Measurements from ENCODE around the gene ENAH. TPM values are rescaled to one million over a fixed set of nuclear protein-coding genes. Genes with fewer than 3 reads are reported as not detected.
"Not testable (repeated sequence)": the region's sequence is repeated elsewhere in the genome, so short reads cannot be mapped to it uniquely, and the experiment has no call there.

ENAH gene
- total RNA-seq, 1 donor from 2014 or later: 80.8 TPM

DNA sequence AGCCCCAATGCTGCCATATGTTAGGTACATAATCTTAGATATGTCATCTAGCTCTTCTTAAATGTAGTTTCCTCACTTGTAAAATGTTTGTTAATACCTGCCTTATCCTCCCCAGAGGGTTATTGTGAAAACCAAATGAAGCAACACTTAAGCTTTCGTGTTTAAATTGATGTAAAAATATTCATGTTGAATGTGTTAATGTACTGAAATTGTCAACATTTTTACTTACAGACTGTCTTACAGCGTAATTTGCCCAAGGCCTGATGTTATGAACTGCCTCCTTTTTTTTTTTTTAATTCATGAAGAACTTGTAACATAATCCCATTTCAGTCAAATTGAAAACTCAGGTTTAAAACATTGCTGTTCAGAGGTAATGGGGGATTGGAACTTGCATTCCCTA, 25.6 kb upstream of the ENAH start:
- intact Hi-C loops (cut with DNase I): no loop called here
- DNase-seq (ENCODE audit: low spot score) (no peak), ATAC-seq (no peak)

DNA sequence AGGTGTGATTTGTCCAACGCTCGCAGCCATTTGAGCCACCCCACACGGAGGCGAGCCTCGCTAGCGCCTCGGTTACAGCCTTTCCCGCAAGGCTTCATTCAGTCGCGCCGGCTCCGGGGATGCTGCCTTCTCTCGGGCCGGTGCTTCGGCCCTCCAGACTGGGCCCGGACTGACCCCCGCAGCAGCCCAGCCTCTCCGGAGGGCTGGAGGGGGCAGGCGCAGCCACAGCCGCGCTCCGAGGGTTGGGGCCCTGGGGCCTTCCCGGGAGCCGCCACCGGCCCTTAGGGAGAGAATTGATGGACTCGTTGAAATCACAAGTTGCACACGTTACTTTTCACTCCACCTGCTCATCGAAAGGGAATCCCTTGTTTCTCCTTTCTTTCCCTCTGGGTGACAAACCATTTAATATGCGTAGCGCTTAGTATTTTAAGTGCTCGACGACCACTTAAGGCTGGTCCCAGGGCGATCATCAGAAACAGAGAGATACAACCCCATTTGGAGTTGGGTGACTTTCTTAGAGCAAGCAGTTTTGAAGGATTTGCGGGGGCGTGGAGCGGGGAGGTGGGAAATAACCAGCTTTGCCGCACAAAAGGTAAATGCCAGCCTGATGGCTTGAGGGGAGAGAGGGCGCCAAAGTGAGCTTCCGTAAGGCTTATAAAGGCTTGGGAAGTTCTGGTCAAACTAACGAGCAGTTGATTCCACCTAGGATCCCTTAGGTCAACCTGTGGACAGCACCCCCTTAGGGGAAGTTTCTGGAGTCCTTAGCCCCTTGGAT, 24.6 kb upstream of the ENAH start:
- ATAC-seq: peak; percentile 62
- intact Hi-C loops (cut with DNase I): no loop called here
- DNase-seq (ENCODE audit: low spot score): no peak

DNA sequence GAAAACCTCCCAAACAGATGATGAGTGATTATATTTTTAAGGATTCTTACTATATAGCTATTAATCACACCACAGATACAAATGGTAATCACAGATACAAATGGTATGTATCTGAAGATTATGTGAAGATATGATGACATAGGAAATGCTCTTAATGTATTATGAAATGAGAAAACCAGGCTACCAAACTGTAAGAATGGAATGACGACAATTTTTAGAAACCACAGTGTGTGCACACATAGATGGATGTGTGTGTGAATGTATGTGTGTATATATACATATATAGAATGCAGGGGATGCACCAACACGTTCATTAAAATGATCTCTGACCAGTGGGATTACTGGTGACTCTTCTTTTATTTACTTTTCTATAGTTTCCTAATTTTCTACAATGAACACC, 21.5 kb upstream of the ENAH start:
- no peak for ATAC-seq
- intact Hi-C loops (cut with DNase I): no loop called here
- DNase-seq (ENCODE audit: low spot score): no peak

DNA sequence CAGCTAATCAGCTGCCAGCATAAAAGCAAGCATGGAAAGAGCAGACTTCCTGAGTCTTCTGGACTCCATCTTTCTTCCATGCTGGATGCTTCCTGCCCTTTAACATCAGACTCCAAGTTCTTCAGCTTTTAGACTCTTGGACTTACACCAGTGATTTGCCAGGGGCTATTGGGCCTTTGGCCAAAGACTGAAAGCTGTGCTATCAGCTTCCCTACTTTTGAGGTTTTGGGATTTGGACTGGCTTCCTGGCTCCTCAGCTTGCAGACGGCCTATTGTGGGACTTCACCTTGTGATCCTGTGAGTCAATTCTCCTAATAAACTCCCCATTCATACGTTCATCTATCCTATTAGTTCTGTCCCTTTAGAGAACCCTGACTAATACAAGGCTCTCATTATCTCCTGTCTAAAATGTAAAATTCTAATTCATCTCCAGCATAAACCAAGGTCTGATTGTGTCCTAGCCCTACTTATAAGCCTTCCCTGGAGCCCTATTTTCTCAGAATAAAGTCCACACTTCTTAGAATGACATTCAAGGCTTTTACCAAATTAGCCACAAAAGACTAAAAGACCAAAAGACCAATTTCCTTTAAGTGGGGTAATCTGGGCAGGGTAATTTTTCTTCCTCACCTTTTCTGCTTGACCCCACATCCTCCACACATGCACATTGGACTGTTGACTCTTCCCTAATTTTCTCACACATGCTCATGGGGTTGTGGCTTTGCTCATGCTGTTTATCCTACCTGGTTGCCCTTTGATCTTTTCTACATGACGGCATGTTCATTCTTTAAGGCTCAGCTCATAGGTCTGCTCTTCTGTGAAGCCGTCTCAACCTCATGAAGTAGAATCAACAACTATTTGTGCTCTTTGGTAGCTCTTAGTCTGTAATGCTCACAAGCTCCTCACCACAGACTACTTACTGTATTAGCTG, 18.1 kb upstream of the ENAH start:
- intact Hi-C loops (cut with DNase I): no loop called here
- ATAC-seq (no peak), DNase-seq (ENCODE audit: low spot score) (no peak)

DNA sequence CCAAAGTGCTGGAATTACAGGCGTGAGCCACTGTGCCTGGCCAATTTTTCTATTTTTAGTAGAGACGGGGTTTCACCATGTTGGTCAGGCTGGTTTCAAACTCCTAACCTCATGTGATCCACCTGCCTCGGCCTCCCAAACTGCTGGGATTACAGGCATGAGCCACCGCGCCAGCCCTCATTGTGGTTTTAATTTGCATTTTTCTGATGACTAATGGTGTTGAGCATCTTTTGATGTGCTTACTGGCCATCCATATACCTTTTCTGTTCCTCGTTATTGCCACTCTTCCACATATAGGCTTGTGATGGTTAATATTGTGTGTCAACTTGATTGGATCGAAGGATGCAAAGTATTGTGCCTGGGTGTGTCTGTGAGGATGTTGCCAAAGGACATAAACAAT, 17.4 kb upstream of the ENAH start:
- ATAC-seq (no peak), DNase-seq (ENCODE audit: low spot score) (no peak)
- intact Hi-C loops (cut with DNase I): no loop called here

DNA sequence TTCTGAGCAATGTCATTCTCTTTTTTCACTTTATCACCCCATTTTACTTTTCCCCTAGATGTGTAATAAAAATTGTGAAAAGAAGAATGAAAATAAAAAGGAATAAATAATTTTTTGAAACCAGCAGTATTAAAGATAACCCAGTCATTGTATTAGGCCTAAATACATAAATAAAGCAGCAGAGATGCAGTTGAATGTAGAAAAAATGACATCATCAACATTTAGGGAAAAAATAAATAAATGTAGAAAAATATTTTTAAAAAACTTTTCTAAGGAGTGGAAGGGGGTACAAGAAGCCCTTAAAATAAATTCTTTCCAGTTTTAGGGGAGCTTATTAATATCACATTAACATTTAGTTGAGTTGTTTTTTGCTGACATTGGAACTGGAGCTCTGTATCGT, 15.3 kb upstream of the ENAH start:
- no peak for DNase-seq (ENCODE audit: low spot score)
- intact Hi-C loops (cut with DNase I): no loop called here
- ATAC-seq: no peak

DNA sequence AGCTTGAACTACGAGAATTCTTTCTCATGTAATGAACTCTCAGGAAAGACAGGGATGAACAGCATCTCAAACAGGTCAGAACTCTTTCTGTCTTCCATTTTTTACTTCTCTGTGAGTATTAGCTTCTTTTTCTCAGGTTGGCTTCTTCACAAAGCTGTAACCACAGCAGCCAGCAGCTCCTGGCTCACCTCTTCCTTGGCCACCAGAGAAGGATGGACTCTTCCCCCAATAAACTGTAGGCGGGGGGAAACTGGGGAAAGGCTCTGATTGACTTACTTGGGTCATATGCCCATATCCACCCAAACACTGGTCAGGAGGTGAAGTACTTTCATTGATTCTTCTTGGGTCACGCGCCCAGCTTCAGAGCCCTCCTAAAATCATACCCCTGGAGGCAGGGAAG, 14.4 kb upstream of the ENAH start:
- DNase-seq (ENCODE audit: low spot score) (no peak), ATAC-seq (peak; percentile 38)
- intact Hi-C loops (cut with DNase I): no loop called here

DNA sequence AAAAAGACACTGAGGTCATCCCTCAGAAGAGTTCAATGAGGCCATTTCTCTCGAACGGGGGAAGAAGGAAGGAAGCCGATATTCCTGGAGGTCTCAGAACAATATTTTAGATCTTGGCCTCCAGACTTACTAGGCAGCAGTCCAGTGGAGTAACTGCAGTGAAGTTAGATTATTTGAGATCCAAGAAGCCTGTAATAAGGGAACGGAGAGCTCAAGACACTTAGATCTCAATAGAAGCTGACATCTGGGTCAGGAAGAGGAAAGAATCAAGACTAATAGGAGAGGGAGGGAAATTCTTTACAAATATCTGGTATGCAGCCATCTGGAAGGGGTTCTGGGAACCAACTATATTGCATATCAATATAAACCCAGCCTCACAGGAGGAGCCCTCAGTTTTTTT, 13.6 kb upstream of the ENAH start:
- DNase-seq (ENCODE audit: low spot score): no peak
- ATAC-seq: peak; percentile 27
- intact Hi-C loops (cut with DNase I): no loop called here

DNA sequence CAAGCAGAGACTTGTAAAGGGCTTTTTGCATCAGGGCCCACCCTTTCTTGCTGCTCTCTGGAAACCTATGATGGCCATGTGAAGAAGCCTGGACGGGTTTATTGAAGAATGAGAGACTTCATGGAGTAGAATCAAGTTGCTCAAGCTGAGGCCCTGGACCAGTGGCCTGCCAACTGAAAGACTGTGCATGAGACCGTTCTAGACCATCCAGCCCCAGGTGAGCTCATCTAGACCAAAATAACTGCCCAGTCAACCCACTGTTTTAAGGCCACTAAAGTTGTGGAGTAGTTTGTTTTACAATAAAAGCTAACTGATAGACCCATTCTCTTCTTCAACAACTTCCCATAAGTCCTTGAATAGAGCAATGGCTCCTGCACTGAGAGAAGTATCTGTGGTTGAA, 11.8 kb upstream of the ENAH start:
- ATAC-seq (no peak), DNase-seq (ENCODE audit: low spot score) (no peak)
- intact Hi-C loops (cut with DNase I): no loop called here

DNA sequence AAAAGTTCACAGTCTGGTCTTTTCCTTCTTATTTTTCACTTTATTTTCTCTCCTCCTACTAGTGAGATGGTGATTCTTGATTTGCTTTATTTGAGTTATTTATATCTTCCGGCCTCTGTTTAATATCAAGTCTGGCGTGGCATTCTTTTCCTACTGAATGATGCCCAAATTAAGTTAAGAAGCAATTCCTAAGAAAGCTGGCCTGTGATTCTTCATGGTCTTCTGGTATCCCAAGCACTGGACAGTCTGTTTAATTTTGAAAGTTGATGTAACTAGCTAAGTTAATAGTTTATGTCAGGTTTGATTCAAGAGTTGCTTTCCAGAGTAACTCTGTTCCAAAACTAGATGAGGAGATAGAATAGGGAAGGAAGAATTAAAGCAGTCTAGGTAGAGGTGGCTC, 9.2 kb upstream of the ENAH start:
- ATAC-seq (no peak), DNase-seq (ENCODE audit: low spot score) (no peak)
- intact Hi-C loops (cut with DNase I): no loop called here

DNA sequence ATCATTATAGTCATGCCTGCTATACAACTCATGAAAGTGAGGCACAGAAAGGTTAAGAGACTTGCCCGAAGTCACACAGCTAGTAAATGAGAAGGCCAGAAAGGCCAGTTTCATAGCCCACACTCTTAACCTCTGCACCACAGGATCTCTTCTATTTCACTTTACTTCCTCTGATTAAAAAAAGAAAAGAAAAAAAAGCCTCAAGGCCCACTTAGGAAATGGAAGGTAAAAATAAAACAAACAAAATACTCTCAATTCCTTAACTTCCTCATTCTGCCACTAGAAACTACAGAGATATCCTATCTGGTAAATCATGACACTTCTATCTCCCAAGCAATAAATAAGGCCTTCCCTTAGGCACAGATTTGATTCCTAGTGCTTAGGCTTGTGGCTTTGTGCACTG, 7.6 kb upstream of the ENAH start:
- DNase-seq (ENCODE audit: low spot score) (no peak), ATAC-seq (no peak)
- intact Hi-C loops (cut with DNase I): no loop called here

DNA sequence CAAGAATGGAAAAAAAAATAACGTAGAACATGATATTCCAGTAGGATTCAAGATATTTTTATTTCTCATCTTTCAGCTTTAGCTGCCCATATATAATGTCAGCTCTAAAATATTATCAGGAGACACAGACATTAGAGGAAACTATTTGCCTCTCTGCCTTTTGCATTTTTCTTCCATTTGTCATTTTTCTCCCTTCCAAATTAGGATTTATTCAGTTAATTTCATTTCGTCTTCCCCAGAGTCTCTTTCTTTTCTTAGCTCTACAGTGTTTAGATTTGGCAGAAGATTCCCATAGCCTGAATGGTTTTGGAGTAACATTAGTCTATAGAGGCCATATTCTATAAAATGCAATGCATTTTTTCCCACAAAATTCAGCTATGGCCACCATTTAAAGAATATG, 5.1 kb upstream of the ENAH start:
- ATAC-seq (no peak), DNase-seq (ENCODE audit: low spot score) (no peak)
- intact Hi-C loops (cut with DNase I): no loop called here

DNA sequence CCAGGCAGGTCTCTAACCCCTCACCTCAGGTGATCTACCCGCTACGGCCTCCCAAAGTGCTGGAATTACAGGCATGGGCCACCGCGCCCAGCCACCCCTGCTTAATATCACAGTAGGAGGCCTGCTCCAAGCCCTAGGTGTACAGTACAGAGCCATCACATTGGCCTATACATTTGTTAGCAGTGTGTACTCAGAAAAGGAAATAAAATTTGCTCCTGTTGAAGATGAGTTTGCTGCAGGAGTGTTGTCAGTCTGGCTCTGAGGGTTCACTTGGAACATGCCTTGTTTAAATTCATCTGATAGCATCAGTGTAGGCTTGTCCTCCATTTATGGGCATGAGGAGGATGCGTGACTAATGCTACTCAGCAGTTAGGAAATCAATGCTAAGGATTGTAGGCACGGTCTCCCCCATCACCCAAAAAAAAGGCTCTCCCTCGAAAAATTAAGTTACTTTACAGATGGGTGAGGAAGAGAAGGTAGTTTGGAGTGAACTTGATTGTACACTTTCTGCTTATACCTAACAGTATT, 4.6 kb upstream of the ENAH start:
- ATAC-seq (no peak), DNase-seq (ENCODE audit: low spot score) (no peak)
- intact Hi-C loops (cut with DNase I): no loop called here

DNA sequence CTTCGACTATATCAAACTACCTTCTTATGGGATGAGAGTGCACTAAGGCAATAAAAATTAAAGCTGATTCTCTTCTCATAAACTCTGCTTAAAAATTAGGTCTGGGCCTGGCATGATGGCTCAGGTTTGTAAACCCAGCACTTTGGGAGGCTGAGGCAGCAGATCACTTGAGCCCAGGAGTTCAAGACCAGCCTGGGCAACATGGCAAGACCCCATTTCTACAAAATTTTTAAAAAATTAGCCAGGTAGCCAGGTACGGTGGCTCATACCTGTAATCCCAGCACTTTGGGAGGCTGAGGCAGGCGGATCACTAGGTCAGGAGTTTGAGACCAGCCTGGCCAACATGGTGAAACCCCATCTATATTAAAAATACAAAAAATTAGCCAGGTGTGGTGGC, 3.3 kb upstream of the ENAH start:
- intact Hi-C loops (cut with DNase I): not testable (repeated sequence)

DNA sequence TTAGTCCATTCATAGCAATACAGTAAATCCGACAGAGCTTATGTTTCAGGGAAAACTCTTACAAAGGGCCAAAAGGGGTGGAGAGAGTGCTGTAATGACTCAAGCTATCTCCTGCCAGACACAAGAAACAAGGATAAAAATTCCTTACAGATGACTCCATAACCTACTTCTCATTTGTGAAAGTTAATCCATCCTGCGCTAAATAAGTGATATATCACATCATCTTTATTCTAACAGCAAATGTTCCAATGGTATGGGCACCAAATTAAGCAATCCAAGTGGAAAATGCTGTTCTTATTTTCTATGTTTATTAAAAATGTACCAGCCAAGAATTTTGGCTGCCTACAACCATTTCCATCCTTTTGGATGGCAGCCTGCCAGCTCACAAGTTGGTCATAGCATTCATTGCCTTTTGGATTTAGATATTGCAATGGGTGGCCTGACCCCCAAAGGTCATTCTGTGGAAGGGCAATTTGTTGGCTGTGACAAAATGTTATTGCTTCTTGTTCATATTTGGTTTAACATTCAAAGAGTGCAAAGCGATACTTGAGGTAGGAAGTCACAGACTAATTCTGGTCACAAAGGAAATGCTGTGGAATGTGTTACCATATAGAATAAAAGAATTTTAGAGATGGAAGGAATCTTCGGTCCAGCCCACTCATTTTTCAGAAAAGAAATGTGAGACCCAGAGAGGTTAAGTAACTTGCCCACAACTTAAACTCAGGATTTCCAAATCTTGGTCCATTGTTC, 2.8 kb upstream of the ENAH start:
- intact Hi-C loops (cut with DNase I): no loop called here
- DNase-seq (ENCODE audit: low spot score) (peak; percentile 75), ATAC-seq (peak; percentile 26)

More for the DNA sequence above, 3.3 kb upstream of the ENAH start:
- not testable (repeated sequence) for ATAC-seq; DNase-seq (ENCODE audit: low spot score)

DNA sequence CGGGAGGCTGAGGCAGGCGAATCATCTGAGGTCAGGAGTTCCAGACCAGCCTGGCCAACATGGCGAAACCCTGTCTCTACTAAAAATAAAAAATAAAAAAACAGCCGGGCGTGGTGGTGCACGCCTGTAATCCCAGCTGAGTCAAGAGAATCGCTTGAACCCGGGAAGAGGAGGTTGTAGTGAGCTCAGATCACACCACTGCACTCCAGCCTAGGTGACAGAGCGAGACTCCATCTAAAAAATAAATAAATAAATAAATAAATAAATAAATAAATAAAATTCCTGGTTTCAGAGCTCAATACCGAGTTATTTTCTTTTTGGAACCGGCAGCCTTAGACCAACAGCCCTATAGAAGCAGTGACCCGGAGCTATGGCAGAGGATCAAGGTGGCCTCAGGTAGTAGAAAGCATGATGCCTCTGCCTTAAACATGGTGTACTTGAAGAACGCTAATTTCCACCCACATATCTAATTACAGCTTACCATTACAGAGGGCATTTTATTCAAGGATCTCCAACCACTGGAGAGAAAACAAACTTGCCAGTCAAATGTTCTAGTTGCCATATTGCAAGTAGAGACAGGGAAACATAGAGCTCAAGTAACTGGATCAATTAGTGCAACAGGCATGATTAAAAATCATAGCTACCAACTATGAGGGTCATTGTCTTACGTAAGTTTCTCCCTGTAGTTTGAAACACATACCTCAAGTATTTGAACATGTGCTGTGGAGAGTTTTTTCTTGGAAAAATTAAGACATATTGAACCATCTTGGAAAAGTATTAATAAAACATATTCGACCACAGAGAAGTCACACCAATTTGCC, 2.0 kb upstream of the ENAH start:
- ATAC-seq: no peak
- DNase-seq (ENCODE audit: low spot score): no peak
- intact Hi-C loops (cut with DNase I): no loop called here

DNA sequence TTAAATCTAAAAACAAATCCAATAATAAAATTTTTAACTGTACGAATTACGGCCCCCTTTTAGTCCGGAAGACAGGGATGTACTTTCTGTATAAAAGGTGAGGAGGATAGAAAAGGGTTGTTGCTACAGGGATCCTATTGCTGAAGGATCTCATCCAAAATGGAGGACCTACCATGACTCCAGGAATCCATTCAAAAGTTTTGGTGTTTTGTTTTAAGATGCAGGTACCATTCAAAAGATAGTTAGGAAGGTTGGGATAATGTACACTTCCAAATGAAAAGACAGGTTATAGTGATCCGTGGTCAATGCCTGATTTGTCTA, 1.3 kb upstream of the ENAH start:
- intact Hi-C loops (cut with DNase I): no loop called here
- no peak for ATAC-seq
- no peak for DNase-seq (ENCODE audit: low spot score)

DNA sequence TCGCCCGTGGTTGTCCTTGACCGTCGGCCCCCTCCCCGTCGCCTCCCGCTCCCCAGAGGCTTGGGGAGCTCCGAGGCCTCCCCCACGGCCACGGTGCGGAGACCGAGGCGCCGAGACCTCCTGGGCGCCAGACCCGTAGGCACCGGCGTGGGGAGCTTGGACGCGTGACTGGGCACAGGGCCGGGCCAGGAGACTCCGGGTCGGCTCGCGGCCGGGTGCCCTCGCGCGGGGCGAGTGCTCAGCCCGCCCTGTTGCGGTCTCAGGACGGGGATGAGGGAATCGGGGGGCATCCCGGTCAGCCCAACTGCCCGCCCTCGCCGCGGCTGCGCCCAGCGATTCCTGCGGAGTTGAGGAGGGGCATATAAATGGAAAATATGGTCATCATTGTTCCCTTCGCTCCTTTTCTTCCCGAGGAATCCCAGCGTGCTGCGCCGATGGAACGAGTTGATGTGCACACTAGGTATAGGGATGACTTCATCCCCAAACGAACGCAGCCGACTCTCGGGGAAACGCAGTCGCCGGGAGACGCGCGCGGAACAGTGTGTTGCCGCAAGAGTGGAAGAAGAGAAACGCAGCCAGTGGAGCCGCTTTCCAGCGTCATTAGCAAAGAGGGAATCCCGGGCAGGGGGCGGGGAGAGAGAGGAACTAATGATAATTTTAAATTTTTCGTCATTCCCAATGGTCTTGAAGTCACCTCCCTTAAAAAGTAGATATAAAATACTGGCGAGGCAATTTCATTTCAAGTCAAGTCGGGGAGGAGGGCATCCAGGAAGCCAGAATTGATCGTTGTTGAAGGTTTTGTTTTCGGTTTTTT, 747 bp upstream of the ENAH start:
- ATAC-seq (peak; percentile 66), DNase-seq (ENCODE audit: low spot score) (peak; percentile 82)
- intact Hi-C loops (cut with DNase I): no loop called here
